ENCODE data around the gene TFF1. TPM values are rescaled to one million over a fixed set of nuclear protein-coding genes. Genes with fewer than 3 reads are reported as not detected.

Gene TFF1
- total and polyA plus RNA-seq, 4 experiments from 2014 or later = not detected

GRCh38 chr21:42346866-42347600 is 19.3 kb downstream of the TFF1 start:
- no peak for DNase-seq
- H3K27me3 Mint-ChIP-seq = peaks cover 0 to 2% of the 10 kb centered on the region in 2 donors
- no peaks in the 10 kb centered on the region for H3K4me1 Mint-ChIP-seq
- no peak overlapping the region for H3K27ac ChIP-seq (ENCODE audit: low read depth, low read length)
- H3K36me3 Mint-ChIP-seq = no peaks in the 10 kb centered on the region
- intact Hi-C loops (cut with micrococcal nuclease) = no loop called here
- no peak overlapping the region for H3K4me3 ChIP-seq (ENCODE audit: low read length in 2 of 2)
- H3K4me3 Mint-ChIP-seq = no peak overlapping the region
- H3K36me3 ChIP-seq (ENCODE audit: insufficient read depth, low read length) = no peaks in the 10 kb centered on the region
- no peak overlapping the region for H3K27ac Mint-ChIP-seq
- CTCF ChIA-PET (ENCODE audit: partially characterized antibody) = no interaction called here
- no peaks in the 10 kb centered on the region for H3K9me3 ChIP-seq (ENCODE audit: control insufficient read depth in 1 of 2, low read length in 2 of 2)
- H3K4me1 ChIP-seq (ENCODE audit: insufficient read depth, low read length) = no peaks in the 10 kb centered on the region
- no peaks in the 10 kb centered on the region for H3K9me3 Mint-ChIP-seq
- POLR2A ChIA-PET (ENCODE audit: partially characterized antibody) = interaction anchor here (1.2 kb wide), 1 partner anchor 57 kb away, joined by 3 read pairs; the partner anchor contains the start of gene UBASH3A
- H3K27me3 ChIP-seq (ENCODE audit: insufficient read depth, low read length) = no peaks in the 10 kb centered on the region

- no peak overlapping the region for H3K27ac Mint-ChIP-seq
- no peaks in the 10 kb centered on the region for H3K4me1 Mint-ChIP-seq
- no peak overlapping the region for H3K4me3 Mint-ChIP-seq
- no peaks in the 10 kb centered on the region for H3K36me3 Mint-ChIP-seq
- ChIA-PET POLR2A (ENCODE audit: partially characterized antibody) (interaction anchor here (1.2 kb wide), 1 partner anchor 57 kb away, joined by 3 read pairs; the partner anchor contains the start of gene UBASH3A), CTCF (ENCODE audit: partially characterized antibody) (no interaction called here)
- Histone ChIP-seq H3K27ac (ENCODE audit: low read depth, low read length) (no peak overlapping the region), H3K4me1 (ENCODE audit: insufficient read depth, low read length) (no peaks in the 10 kb centered on the region), H3K36me3 (ENCODE audit: insufficient read depth, low read length) (no peaks in the 10 kb centered on the region), H3K9me3 (ENCODE audit: control insufficient read depth in 1 of 2, low read length in 2 of 2) (no peaks in the 10 kb centered on the region), H3K27me3 (ENCODE audit: insufficient read depth, low read length) (no peaks in the 10 kb centered on the region), H3K4me3 (ENCODE audit: low read length in 2 of 2) (no peak overlapping the region)
- intact Hi-C loops (cut with micrococcal nuclease) = no loop called here
- H3K9me3 Mint-ChIP-seq = no peaks in the 10 kb centered on the region
- H3K27me3 Mint-ChIP-seq = peaks cover 0 to under 1% of the 10 kb centered on the region in 2 donors
- no peak for DNase-seq
Measured at GRCh38 chr21:42346441-42346840, 19.9 kb downstream of the TFF1 start.

GRCh38 chr21:42344631-42345030 is 21.7 kb downstream of the TFF1 start:
- H3K27me3 ChIP-seq (ENCODE audit: insufficient read depth, low read length) = no peaks in the 10 kb centered on the region
- no peaks in the 10 kb centered on the region for H3K36me3 Mint-ChIP-seq
- no peak for DNase-seq
- H3K27ac ChIP-seq (ENCODE audit: low read depth, low read length) = no peak overlapping the region
- no peak overlapping the region for H3K4me3 ChIP-seq (ENCODE audit: low read length in 2 of 2)
- no peak overlapping the region for H3K4me3 Mint-ChIP-seq
- intact Hi-C loops (cut with micrococcal nuclease) = no loop called here
- H3K4me1 Mint-ChIP-seq = no peaks in the 10 kb centered on the region
- H3K4me1 ChIP-seq (ENCODE audit: insufficient read depth, low read length) = no peaks in the 10 kb centered on the region
- ChIA-PET POLR2A (ENCODE audit: partially characterized antibody) (no interaction called here), CTCF (ENCODE audit: partially characterized antibody) (no interaction called here)
- peak overlapping the region in 1 of 7 donors; percentile 7 for H3K27ac Mint-ChIP-seq
- H3K36me3 ChIP-seq (ENCODE audit: insufficient read depth, low read length) = no peaks in the 10 kb centered on the region
- no peaks in the 10 kb centered on the region for H3K9me3 Mint-ChIP-seq
- no peaks in the 10 kb centered on the region for H3K9me3 ChIP-seq (ENCODE audit: control insufficient read depth in 1 of 2, low read length in 2 of 2)
- H3K27me3 Mint-ChIP-seq = no peaks in the 10 kb centered on the region

GRCh38 chr21:42343963-42344510 is 22.3 kb downstream of the TFF1 start:
- no peaks in the 10 kb centered on the region for H3K36me3 ChIP-seq (ENCODE audit: insufficient read depth, low read length)
- Mint-ChIP-seq H3K9me3 (no peaks in the 10 kb centered on the region), H3K4me1 (no peaks in the 10 kb centered on the region), H3K4me3 (no peak overlapping the region), H3K27ac (no peak overlapping the region), H3K27me3 (no peaks in the 10 kb centered on the region), H3K36me3 (no peaks in the 10 kb centered on the region)
- ChIA-PET POLR2A (ENCODE audit: partially characterized antibody) (no interaction called here), CTCF (ENCODE audit: partially characterized antibody) (interaction anchor here (1.4 kb wide), 1 partner anchor 34 kb away, joined by 4 read pairs; no protein-coding TSS in a partner anchor)
- no peak overlapping the region for H3K4me3 ChIP-seq (ENCODE audit: low read length in 2 of 2)
- no peaks in the 10 kb centered on the region for H3K9me3 ChIP-seq (ENCODE audit: control insufficient read depth in 1 of 2, low read length in 2 of 2)
- H3K27ac ChIP-seq (ENCODE audit: low read depth, low read length) = no peak overlapping the region
- no peak for DNase-seq
- H3K4me1 ChIP-seq (ENCODE audit: insufficient read depth, low read length) = no peaks in the 10 kb centered on the region
- intact Hi-C loops (cut with micrococcal nuclease) = no loop called here
- H3K27me3 ChIP-seq (ENCODE audit: insufficient read depth, low read length) = no peaks in the 10 kb centered on the region

GRCh38 chr21:42343556-42343955 is 22.8 kb downstream of the TFF1 start:
- Histone ChIP-seq H3K4me3 (ENCODE audit: low read length in 2 of 2) (no peak overlapping the region), H3K27ac (ENCODE audit: low read depth, low read length) (no peak overlapping the region), H3K27me3 (ENCODE audit: insufficient read depth, low read length) (no peaks in the 10 kb centered on the region), H3K4me1 (ENCODE audit: insufficient read depth, low read length) (no peaks in the 10 kb centered on the region), H3K36me3 (ENCODE audit: insufficient read depth, low read length) (no peaks in the 10 kb centered on the region), H3K9me3 (ENCODE audit: control insufficient read depth in 1 of 2, low read length in 2 of 2) (no peaks in the 10 kb centered on the region)
- H3K4me1 Mint-ChIP-seq = peaks cover 0 to 3% (median 0%) of the 10 kb centered on the region in 4 donors
- no peaks in the 10 kb centered on the region for H3K27me3 Mint-ChIP-seq
- ChIA-PET POLR2A (ENCODE audit: partially characterized antibody) (no interaction called here), CTCF (ENCODE audit: partially characterized antibody) (interaction anchor here (1.4 kb wide), 1 partner anchor 33 kb away, joined by 4 read pairs; no protein-coding TSS in a partner anchor)
- H3K36me3 Mint-ChIP-seq = no peaks in the 10 kb centered on the region
- no peak overlapping the region for H3K4me3 Mint-ChIP-seq
- H3K9me3 Mint-ChIP-seq = no peaks in the 10 kb centered on the region
- intact Hi-C loops (cut with micrococcal nuclease) = no loop called here
- H3K27ac Mint-ChIP-seq = no peak overlapping the region
- no peak for DNase-seq

- ChIA-PET POLR2A (ENCODE audit: partially characterized antibody) (no interaction called here), CTCF (ENCODE audit: partially characterized antibody) (interaction anchor here (1.3 to 1.4 kb wide), 2 partner anchors 33 to 106 kb away, joined by 3 to 4 read pairs; no protein-coding TSS in a partner anchor)
- no peaks in the 10 kb centered on the region for H3K36me3 Mint-ChIP-seq
- intact Hi-C loops (cut with micrococcal nuclease) = no loop called here
- no peak overlapping the region for H3K27ac Mint-ChIP-seq
- H3K4me1 Mint-ChIP-seq = peaks cover 0 to 7% (median 1%) of the 10 kb centered on the region in 4 donors
- Histone ChIP-seq H3K27ac (ENCODE audit: low read depth, low read length) (no peak overlapping the region), H3K4me1 (ENCODE audit: insufficient read depth, low read length) (peaks cover 4% of the 10 kb centered on the region), H3K4me3 (ENCODE audit: low read length in 2 of 2) (no peak overlapping the region), H3K36me3 (ENCODE audit: insufficient read depth, low read length) (no peaks in the 10 kb centered on the region), H3K9me3 (ENCODE audit: control insufficient read depth in 1 of 2, low read length in 2 of 2) (no peaks in the 10 kb centered on the region), H3K27me3 (ENCODE audit: insufficient read depth, low read length) (no peaks in the 10 kb centered on the region)
- DNase-seq = no peak
- no peak overlapping the region for H3K4me3 Mint-ChIP-seq
- no peaks in the 10 kb centered on the region for H3K27me3 Mint-ChIP-seq
- H3K9me3 Mint-ChIP-seq = no peaks in the 10 kb centered on the region
Measured at GRCh38 chr21:42343101-42343500, 23.2 kb downstream of the TFF1 start.

GRCh38 chr21:42341776-42342542 is 24.4 kb downstream of the TFF1 start:
- Mint-ChIP-seq H3K4me3 (no peak overlapping the region), H3K4me1 (peaks cover 5 to 14% (median 8%) of the 10 kb centered on the region in 4 donors), H3K27ac (no peak overlapping the region), H3K36me3 (no peaks in the 10 kb centered on the region), H3K9me3 (peaks cover 0 to 2% (median 0%) of the 10 kb centered on the region in 8 donors), H3K27me3 (peaks cover 0 to 4% of the 10 kb centered on the region in 2 donors)
- Histone ChIP-seq H3K27ac (ENCODE audit: low read depth, low read length) (no peak overlapping the region), H3K27me3 (ENCODE audit: insufficient read depth, low read length) (no peaks in the 10 kb centered on the region), H3K4me1 (ENCODE audit: insufficient read depth, low read length) (peaks cover 10% of the 10 kb centered on the region), H3K36me3 (ENCODE audit: insufficient read depth, low read length) (no peaks in the 10 kb centered on the region), H3K9me3 (ENCODE audit: control insufficient read depth in 1 of 2, low read length in 2 of 2) (no peaks in the 10 kb centered on the region), H3K4me3 (ENCODE audit: low read length in 2 of 2) (no peak overlapping the region)
- CTCF ChIA-PET (ENCODE audit: partially characterized antibody) = interaction anchor here (1.3 to 1.5 kb wide), 2 partner anchors 33 to 107 kb away, joined by 3 to 5 read pairs; no protein-coding TSS in a partner anchor
- intact Hi-C loops (cut with micrococcal nuclease) = no loop called here
- POLR2A ChIA-PET (ENCODE audit: partially characterized antibody) = no interaction called here
- DNase-seq = no peak

All from CD4-positive, alpha-beta memory T cell (primary cell).